DND-41 (cell line): ENCODE results near the gene TLDC2.

ENCODE experiments used
- EZH2 ChIP-seq: IDR thresholded peaks from 3 replicates; pipeline ENCODE4 v1.6.1; 2012; ENCODE audit warnings: borderline replicate concordance, low read depth, mild to moderate bottlenecking, moderate library complexity, low read length, inconsistent platforms; ENCODE audit not compliant: severe bottlenecking
- TF ChIP-seq, protein P1 (sequence below): IDR thresholded peaks from 2 replicates; pipeline ENCODE4 v1.5.1; 2012; ENCODE audit warnings: borderline replicate concordance, low read length, moderate library complexity, mild to moderate bottlenecking; ENCODE audit not compliant: poor library complexity, severe bottlenecking; ENCODE audit errors: extremely low read depth

DNA sequence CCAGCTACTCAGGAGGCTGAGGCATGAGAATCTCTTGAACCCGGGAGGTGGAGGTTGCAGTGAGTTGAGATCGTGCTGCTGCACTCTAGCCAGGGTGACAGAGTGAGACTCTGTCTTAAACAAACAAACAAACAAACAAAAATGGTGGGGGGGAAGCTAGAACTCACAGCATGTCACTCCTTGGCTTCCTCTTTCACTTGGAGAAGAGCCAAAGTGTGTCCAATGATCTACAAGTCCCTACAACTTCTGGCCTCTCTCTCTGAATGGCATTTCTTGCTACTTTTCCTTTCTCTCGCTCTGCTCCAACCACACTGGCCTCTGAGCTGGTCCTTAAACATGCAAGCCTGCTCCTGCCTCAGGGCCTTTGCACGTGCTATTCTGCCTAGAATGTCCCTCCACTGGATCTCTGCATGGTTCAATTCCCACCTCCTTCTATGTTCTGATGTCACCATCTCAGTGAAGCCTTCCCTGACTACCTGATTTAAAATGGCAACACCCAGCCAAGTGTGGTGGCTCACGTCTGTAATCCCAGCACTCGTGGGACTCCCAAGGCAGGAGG lies 8.1 kb downstream of the TLDC2 start:
- TF ChIP-seq, protein P1, sequence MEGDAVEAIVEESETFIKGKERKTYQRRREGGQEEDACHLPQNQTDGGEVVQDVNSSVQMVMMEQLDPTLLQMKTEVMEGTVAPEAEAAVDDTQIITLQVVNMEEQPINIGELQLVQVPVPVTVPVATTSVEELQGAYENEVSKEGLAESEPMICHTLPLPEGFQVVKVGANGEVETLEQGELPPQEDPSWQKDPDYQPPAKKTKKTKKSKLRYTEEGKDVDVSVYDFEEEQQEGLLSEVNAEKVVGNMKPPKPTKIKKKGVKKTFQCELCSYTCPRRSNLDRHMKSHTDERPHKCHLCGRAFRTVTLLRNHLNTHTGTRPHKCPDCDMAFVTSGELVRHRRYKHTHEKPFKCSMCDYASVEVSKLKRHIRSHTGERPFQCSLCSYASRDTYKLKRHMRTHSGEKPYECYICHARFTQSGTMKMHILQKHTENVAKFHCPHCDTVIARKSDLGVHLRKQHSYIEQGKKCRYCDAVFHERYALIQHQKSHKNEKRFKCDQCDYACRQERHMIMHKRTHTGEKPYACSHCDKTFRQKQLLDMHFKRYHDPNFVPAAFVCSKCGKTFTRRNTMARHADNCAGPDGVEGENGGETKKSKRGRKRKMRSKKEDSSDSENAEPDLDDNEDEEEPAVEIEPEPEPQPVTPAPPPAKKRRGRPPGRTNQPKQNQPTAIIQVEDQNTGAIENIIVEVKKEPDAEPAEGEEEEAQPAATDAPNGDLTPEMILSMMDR, result no peak
- TF ChIP-seq EZH2, result no peak
